ENCODE results near the gene HMCN2. TPM values are rescaled to one million over a fixed set of nuclear protein-coding genes. Genes with fewer than 3 reads are reported as not detected.

HMCN2 gene
- total RNA-seq, 1 donor from 2014 or later: 0.06 TPM

- H3K4me3 ChIP-seq (ENCODE audit: low read depth, low read length): no peak overlapping the region
- no peak for TF ChIP-seq CTCF (conservative IDR thresholded peaks at IDR 0.05; ENCODE audit: low read depth, low read length)
- DNase-seq (ENCODE audit: low read depth): no peak
These were observed 31.2 kb downstream of the HMCN2 start for GRCh38 chr9:130296783-130297055.

- DNase-seq (ENCODE audit: low read depth): no peak
- no peak for TF ChIP-seq CTCF (conservative IDR thresholded peaks at IDR 0.05; ENCODE audit: low read depth, low read length)
- no peak overlapping the region for H3K4me3 ChIP-seq (ENCODE audit: low read depth, low read length)
These were observed 31.8 kb downstream of the HMCN2 start for GRCh38 chr9:130297371-130297770.

- H3K4me3 ChIP-seq (ENCODE audit: low read depth, low read length): no peak overlapping the region
- no peak for DNase-seq (ENCODE audit: low read depth)
- TF ChIP-seq CTCF (conservative IDR thresholded peaks at IDR 0.05; ENCODE audit: low read depth, low read length): no peak
These were observed 33.2 kb downstream of the HMCN2 start for GRCh38 chr9:130298662-130299279.

GRCh38 chr9:130299785-130300615, 34.4 kb downstream of the HMCN2 start:
- H3K4me3 ChIP-seq (ENCODE audit: low read depth, low read length): no peak overlapping the region
- DNase-seq (ENCODE audit: low read depth): no peak
- TF ChIP-seq CTCF (conservative IDR thresholded peaks at IDR 0.05; ENCODE audit: low read depth, low read length): no peak

- DNase-seq (ENCODE audit: low read depth): no peak
- H3K4me3 ChIP-seq (ENCODE audit: low read depth, low read length): no peak overlapping the region
- TF ChIP-seq CTCF (conservative IDR thresholded peaks at IDR 0.05; ENCODE audit: low read depth, low read length): no peak
These were observed 35.2 kb downstream of the HMCN2 start for GRCh38 chr9:130300739-130301138.

- H3K4me3 ChIP-seq (ENCODE audit: low read depth, low read length): no peak overlapping the region
- no peak for TF ChIP-seq CTCF (conservative IDR thresholded peaks at IDR 0.05; ENCODE audit: low read depth, low read length)
- no peak for DNase-seq (ENCODE audit: low read depth)
These were observed 36.1 kb downstream of the HMCN2 start for GRCh38 chr9:130301483-130302286.
